Measurements from ENCODE around the gene TMEM109. TPM values are rescaled to one million over a fixed set of nuclear protein-coding genes. Genes with fewer than 3 reads are reported as not detected.

Gene TMEM109
- polyA plus RNA-seq, 2 of the 4 experiments (the other 2 are of a cell fraction), result 40.9 to 93.0 TPM

DNA sequence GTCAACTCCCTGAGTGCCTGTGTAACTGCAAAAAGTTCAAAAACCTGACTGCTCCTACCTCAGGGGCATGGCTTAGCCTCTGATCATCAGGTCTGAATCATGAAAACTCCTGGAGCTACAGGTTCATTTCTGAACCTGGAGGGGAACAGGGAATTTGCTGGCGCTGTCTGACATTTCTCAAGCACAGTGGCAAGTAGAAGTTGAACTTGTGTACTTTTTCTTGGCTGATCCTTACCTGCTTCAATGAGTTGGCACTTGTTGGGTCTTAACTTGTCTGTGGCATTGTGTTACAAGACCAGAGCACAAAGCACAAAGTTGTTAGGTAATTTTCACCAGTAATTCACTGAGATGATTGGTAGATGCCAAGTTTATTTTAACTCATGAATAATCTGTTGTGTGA is 3.3 kb downstream of the TMEM109 start:
- Histone ChIP-seq H3K4me3 (no peak overlapping the region), H3K27ac (no peak overlapping the region), H3K4me2 (no peak overlapping the region), H3K4me1 (peaks cover 24% of the 10 kb centered on the region), H3K9me3 (no peaks in the 10 kb centered on the region)
- DNase-seq (ENCODE audit: low read depth in 1 of 2, low spot score in 1 of 2) (no peak), FAIRE-seq (no peak), ATAC-seq (no peak)
- ChIA-PET POLR2A (no interaction called here), CTCF (no interaction called here)
- 91% methylated on average over 1 of the region's 1 CpG for WGBS (ENCODE audit: missing lambda C conversion rate)
- TF ChIP-seq HDAC2 (IDR thresholded peaks at IDR 0.05) (no peak), HOXB5 (CRISPR knock-in tag; IDR thresholded peaks at IDR 0.05) (no peak), EP300 (IDR thresholded peaks at IDR 0.05) (no peak), TP53 (CRISPR knock-in tag; IDR thresholded peaks at IDR 0.05) (no peak), SREBF2 (IDR thresholded peaks at IDR 0.05) (no peak), EHMT2 (IDR thresholded peaks at IDR 0.05; ENCODE audit: low read depth) (no peak), SMC3 (IDR thresholded peaks at IDR 0.05) (no peak), HEYL (CRISPR knock-in tag; IDR thresholded peaks at IDR 0.05) (no peak), KDM1A (IDR thresholded peaks at IDR 0.05; ENCODE audit: low read depth) (no peak), RCOR1 (IDR thresholded peaks at IDR 0.05; ENCODE audit: low read depth, low read length) (no peak), ZSCAN20 (CRISPR knock-in tag; IDR thresholded peaks at IDR 0.05) (no peak), EHF (CRISPR knock-in tag; IDR thresholded peaks at IDR 0.05) (no peak), E2F6 (IDR thresholded peaks at IDR 0.05; ENCODE audit: borderline replicate concordance, low read depth) (no peak), ZNF302 (CRISPR knock-in tag; IDR thresholded peaks at IDR 0.05) (no peak), PHF8 (IDR thresholded peaks at IDR 0.05; ENCODE audit: borderline replicate concordance, low read depth) (no peak), REST (IDR thresholded peaks at IDR 0.05) (no peak), CBX2 (IDR thresholded peaks at IDR 0.05; ENCODE audit: borderline replicate concordance, low read depth) (no peak)

GRCh38 chr11:60918251-60918938 is 4.4 kb downstream of the TMEM109 start:
- FAIRE-seq (no peak), DNase-seq (ENCODE audit: low read depth in 1 of 2, low spot score in 1 of 2) (no peak), ATAC-seq (no peak)
- Histone ChIP-seq H3K4me3 (no peak overlapping the region), H3K27ac (no peak overlapping the region), H3K9me3 (no peaks in the 10 kb centered on the region), H3K4me1 (peaks cover 24% of the 10 kb centered on the region), H3K4me2 (peak overlapping the region; percentile 13)
- POLR2A ChIA-PET, result no interaction called here
- TF ChIP-seq MAFK (IDR thresholded peaks at IDR 0.05; ENCODE audit: partially characterized antibody), result no peak
- TF ChIP-seq NFE2L2 (conservative IDR thresholded peaks at IDR 0.05; ENCODE audit: low read length), result no peak
- no peak for TF ChIP-seq FOSL2 (IDR thresholded peaks at IDR 0.05)
- TF ChIP-seq FOSL2 (CRISPR knock-in tag; IDR thresholded peaks at IDR 0.05), result no peak
- 86% methylated on average over 4 of the region's 4 CpGs for WGBS (ENCODE audit: missing lambda C conversion rate)
- CTCF ChIA-PET, result interaction anchor here (0.7 to 1.4 kb wide), 4 partner anchors 9 to 250 kb away, joined by 3 to 7 read pairs (median 4); no protein-coding TSS in a partner anchor

DNA sequence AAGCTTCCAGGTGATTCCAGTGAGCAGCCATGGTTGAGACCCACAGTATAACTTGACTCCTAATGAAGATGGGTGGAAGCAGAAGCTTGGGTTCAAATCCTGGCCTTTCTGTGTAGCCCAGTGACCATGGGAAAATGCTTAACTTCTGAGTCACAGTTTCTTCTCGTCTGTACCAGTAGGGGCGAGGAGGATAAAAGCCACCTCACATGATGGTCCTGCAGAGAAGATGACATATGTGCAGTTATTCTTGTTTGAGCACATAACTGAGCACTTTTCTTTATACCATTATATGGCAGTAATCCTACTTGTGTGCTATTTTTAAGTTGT is 4.9 kb downstream of the TMEM109 start:
- Histone ChIP-seq H3K27ac (no peak overlapping the region), H3K9me3 (no peaks in the 10 kb centered on the region), H3K4me1 (peaks cover 29% of the 10 kb centered on the region), H3K4me3 (no peak overlapping the region), H3K4me2 (peak overlapping the region; percentile 13)
- 35% methylated on average over 2 of the region's 2 CpGs for WGBS (ENCODE audit: missing lambda C conversion rate)
- ATAC-seq (no peak), FAIRE-seq (no peak), DNase-seq (ENCODE audit: low read depth in 1 of 2, low spot score in 1 of 2) (peak in 1 of 2 experiments; percentile 19)
- CTCF ChIA-PET, result interaction anchor here (0.7 to 3.8 kb wide), 5 partner anchors 8 to 250 kb away, joined by 3 to 11 read pairs (median 6); no protein-coding TSS in a partner anchor
- POLR2A ChIA-PET, result no interaction called here
- TF ChIP-seq ZC3H11A (IDR thresholded peaks at IDR 0.05), result no peak
- TF ChIP-seq TFCP2L1 (CRISPR knock-in tag; IDR thresholded peaks at IDR 0.05), result no peak
- no peak for TF ChIP-seq HEYL (CRISPR knock-in tag; IDR thresholded peaks at IDR 0.05)
- TF ChIP-seq MAFK (IDR thresholded peaks at IDR 0.05; ENCODE audit: partially characterized antibody), result no peak
- TF ChIP-seq ELK1 (IDR thresholded peaks at IDR 0.05; ENCODE audit: low read depth, low read length), result no peak
- no peak for TF ChIP-seq POLR2AphosphoS2 (conservative IDR thresholded peaks at IDR 0.05; ENCODE audit: low read length)
- TF ChIP-seq MAZ (IDR thresholded peaks at IDR 0.05; ENCODE audit: borderline replicate concordance, low read depth, low read length), result no peak
- TF ChIP-seq FOSB (CRISPR knock-in tag; IDR thresholded peaks at IDR 0.05), result no peak
- no peak for TF ChIP-seq PBX3 (IDR thresholded peaks at IDR 0.05)
- TF ChIP-seq EP300 (IDR thresholded peaks at IDR 0.05), result no peak
